Measurements from ENCODE around the gene PSORS1C2. TPM values are rescaled to one million over a fixed set of nuclear protein-coding genes. Genes with fewer than 3 reads are reported as not detected.

Gene PSORS1C2
- polyA plus RNA-seq, 1 experiment = not detected

GRCh38 chr6:31125586-31126363 is 13.1 kb downstream of the PSORS1C2 start:
- no peak overlapping the region for H3K4me3 ChIP-seq (ENCODE audit: low read depth, low read length)
- no peak for DNase-seq (ENCODE audit: low read depth)
- TF ChIP-seq CTCF (IDR thresholded peaks at IDR 0.05; ENCODE audit: insufficient read depth, low read depth, low read length) = no peak
- no peaks in the 10 kb centered on the region; the same call in 1 of the 2 replicates for H3K27me3 ChIP-seq (ENCODE audit: control insufficient read depth, insufficient read depth, low read length)
- POLR2A ChIA-PET = no interaction called here
- CTCF ChIA-PET = interaction anchor here (0.8 to 4.3 kb wide), 11 partner anchors 10 to 672 kb away, joined by 3 to 30 read pairs (median 10); partner anchors contain the start of genes PSORS1C1 and PSORS1C2
- no peaks in the 10 kb centered on the region for H3K36me3 ChIP-seq (ENCODE audit: control insufficient read depth, insufficient read depth, low read length)

- no peak for DNase-seq (ENCODE audit: low read depth)
- ChIA-PET POLR2A (interaction anchor here (0.5 kb wide), 1 partner anchor 510 kb away, joined by 6 read pairs; no protein-coding TSS in a partner anchor), CTCF (interaction anchor here (2.0 to 4.3 kb wide), 4 partner anchors 10 to 67 kb away, joined by 8 to 30 read pairs (median 13); partner anchors contain the start of gene PSORS1C1)
- Histone ChIP-seq H3K27me3 (ENCODE audit: control insufficient read depth, insufficient read depth, low read length) (no peaks in the 10 kb centered on the region; the same call in 1 of the 2 replicates), H3K36me3 (ENCODE audit: control insufficient read depth, insufficient read depth, low read length) (no peaks in the 10 kb centered on the region), H3K4me3 (ENCODE audit: low read depth, low read length) (no peak overlapping the region)
- TF ChIP-seq CTCF (IDR thresholded peaks at IDR 0.05; ENCODE audit: insufficient read depth, low read depth, low read length) = no peak
Measured at GRCh38 chr6:31125162-31125561, 13.7 kb downstream of the PSORS1C2 start.

GRCh38 chr6:31122791-31123706 is 15.8 kb downstream of the PSORS1C2 start:
- DNase-seq (ENCODE audit: low read depth) = no peak
- POLR2A ChIA-PET = no interaction called here
- H3K4me3 ChIP-seq (ENCODE audit: low read depth, low read length) = no peak overlapping the region
- no peaks in the 10 kb centered on the region for H3K27me3 ChIP-seq (ENCODE audit: control insufficient read depth, insufficient read depth, low read length)
- CTCF ChIA-PET = interaction anchor here (0.6 to 1.8 kb wide), 3 partner anchors 36 to 640 kb away, joined by 4 to 7 read pairs (median 4); no protein-coding TSS in a partner anchor
- H3K36me3 ChIP-seq (ENCODE audit: control insufficient read depth, insufficient read depth, low read length) = no peaks in the 10 kb centered on the region; the same call in 1 of the 2 replicates
- no peak for TF ChIP-seq CTCF (IDR thresholded peaks at IDR 0.05; ENCODE audit: insufficient read depth, low read depth, low read length)

GRCh38 chr6:31121131-31121790 is 17.6 kb downstream of the PSORS1C2 start:
- no peaks in the 10 kb centered on the region for H3K27me3 ChIP-seq (ENCODE audit: control insufficient read depth, insufficient read depth, low read length)
- H3K4me3 ChIP-seq (ENCODE audit: low read depth, low read length) = no peak overlapping the region
- no peak for TF ChIP-seq CTCF (IDR thresholded peaks at IDR 0.05; ENCODE audit: insufficient read depth, low read depth, low read length)
- H3K36me3 ChIP-seq (ENCODE audit: control insufficient read depth, insufficient read depth, low read length) = no peaks in the 10 kb centered on the region; the same call in 1 of the 2 replicates
- ChIA-PET CTCF (interaction anchor here (0.8 to 2.4 kb wide), 4 partner anchors 34 to 206 kb away, joined by 3 to 7 read pairs (median 4); no protein-coding TSS in a partner anchor), POLR2A (no interaction called here)
- no peak for DNase-seq (ENCODE audit: low read depth)
